HG03469 (cell line): Measurements from ENCODE around the gene TMEM165.

Source experiments
- ATAC-seq: cut with Tn5 transposase; IDR thresholded peaks from one replicate; pipeline ENCODE4 v1.9.1; 2021; ENCODE audit warnings: mild to moderate bottlenecking, moderate library complexity, moderate number of reproducible peaks; ENCODE audit not compliant: unreplicated experiment

The TMEM165 gene

GRCh38 chr4:55399581-55399980 lies 3.8 kb downstream of the TMEM165 start:
- ATAC-seq: no peak

- ATAC-seq: no peak
These were observed 9.3 kb downstream of the TMEM165 start for GRCh38 chr4:55405073-55405472.

GRCh38 chr4:55406545-55406944 lies 10.8 kb downstream of the TMEM165 start:
- ATAC-seq: no peak

DNA sequence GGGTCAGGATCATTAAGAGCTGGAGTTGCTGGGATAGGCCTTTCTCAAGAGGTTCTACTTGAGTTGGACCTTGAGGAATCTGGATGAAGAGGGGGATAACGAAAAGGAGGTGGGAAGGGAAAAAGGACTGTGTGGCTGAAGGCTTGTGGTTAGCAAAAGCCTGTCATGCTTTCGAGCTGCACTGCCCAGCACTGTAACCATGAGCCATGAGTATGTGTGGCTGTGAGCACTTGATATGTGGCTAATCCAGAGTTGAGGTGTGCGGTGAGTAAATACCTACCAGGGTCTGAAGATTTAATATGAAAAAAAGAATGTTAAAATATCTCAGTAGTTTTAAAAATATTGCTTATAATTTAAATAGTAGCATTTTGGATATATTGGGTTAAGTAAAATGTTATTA lies 11.4 kb downstream of the TMEM165 start:
- ATAC-seq: no peak

GRCh38 chr4:55407764-55408163 lies 12.0 kb downstream of the TMEM165 start:
- no peak for ATAC-seq

DNA sequence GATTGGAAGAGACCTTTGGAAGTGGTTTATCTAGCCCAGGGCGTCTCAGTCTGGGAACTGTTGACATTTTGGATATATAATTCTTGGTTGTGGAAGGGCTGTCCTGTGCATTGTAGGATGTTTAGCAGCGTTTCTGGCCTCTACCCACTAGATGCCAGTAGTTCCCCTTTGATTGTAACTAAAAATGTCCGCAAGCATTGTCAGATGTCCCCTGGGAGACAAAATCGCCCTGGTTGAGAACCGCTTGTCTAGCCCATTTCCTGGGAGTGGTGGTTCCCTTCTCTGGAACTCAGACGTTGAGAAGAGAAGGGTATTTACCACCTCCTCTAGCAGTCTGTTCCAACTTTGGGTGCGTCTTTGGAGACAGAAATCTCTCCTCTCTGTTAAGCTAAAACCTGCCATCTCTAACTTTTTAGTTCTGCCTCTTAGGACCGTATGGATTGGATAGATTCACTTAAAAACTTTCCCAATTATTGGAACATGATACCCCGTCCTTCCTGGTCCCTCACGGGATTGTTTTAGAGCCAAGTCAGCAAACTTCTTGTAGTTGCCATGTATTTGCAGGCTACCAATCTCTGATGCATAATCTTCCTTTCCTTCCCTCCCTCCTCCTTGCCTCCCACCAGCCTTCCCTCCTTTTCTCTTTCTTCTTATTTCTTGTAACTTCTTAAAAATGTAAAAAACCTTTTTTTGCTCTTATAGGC lies 13.9 kb downstream of the TMEM165 start:
- ATAC-seq: peak; percentile 53

- ATAC-seq: no peak
These were observed 14.7 kb downstream of the TMEM165 start for GRCh38 chr4:55410431-55410830.

- ATAC-seq: no peak
These were observed 15.9 kb downstream of the TMEM165 start for GRCh38 chr4:55411621-55412020.

DNA sequence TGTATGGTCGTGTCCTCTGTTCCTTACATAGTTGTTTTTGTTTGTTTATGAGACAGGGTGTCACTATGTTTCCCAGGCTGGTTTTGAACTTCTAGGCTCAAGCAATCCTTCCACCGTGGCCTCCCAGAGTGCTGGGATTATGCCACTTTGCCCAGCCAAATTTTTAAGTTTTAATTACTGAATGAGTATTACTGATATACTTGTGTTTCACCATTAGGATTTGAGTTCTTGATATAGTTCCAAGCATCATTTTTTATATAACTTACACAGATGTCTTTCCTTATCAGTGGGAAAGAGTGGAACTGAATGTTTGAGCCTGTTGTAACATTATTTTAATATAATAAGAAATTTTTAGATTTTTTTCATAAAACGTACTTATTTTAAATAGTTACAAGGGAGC lies 20.4 kb downstream of the TMEM165 start:
- no peak for ATAC-seq

DNA sequence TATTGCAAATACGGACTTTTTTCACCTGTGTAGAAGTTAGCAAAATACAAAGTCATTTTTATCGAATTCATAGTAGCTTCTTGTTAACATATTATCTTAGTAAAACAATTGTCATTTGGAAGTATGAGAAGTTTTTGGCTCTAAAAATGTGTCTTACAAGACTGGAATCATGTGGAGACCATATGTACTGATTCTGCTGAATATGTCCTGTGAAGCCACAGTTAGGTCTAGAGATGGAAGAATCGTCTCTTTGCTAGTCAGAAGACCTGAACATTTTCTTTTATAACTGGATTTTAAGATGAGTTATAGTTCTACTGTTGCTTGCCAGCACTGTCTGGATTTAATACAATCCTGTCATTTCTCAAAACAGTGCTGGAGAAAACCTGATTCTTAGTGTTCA lies 29.0 kb downstream of the TMEM165 start:
- ATAC-seq: no peak

GRCh38 chr4:55431710-55432336 lies 36.1 kb downstream of the TMEM165 start:
- ATAC-seq: no peak

DNA sequence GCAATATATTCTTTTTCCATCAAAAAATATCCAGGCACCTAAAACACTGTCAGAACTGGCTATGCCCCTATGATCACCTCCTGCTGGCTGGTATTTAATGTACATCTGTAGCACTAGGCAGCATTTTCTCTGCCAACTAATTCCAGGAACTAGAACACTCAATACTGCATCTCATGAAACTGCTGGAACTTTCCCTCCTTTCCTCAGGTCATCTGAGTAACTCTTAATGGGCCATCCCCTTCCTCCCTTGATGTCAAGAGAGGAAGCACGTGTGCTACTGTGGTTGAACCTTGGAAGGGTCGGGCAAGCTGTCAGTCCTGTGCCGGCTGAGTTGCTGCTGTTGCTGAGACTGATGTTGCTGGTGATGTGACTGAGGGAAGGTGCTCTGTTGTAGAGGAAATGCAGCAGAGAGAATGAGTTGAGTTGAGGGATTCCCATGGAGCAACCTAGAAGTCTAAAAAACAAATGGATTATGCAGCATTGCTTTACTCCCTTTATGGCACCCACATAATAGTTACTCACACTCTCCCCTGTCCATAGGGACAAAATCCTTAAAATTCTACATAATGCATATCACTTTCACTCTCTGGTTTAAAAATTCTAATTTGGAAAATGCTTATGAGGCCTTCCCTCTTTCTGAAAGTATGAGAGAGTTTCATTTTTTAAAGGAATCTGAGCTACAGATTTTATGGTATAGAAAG lies 39.5 kb downstream of the TMEM165 start:
- peak; percentile 44 for ATAC-seq

- ATAC-seq: no peak
These were observed 41.6 kb downstream of the TMEM165 start for GRCh38 chr4:55437356-55437796.

DNA sequence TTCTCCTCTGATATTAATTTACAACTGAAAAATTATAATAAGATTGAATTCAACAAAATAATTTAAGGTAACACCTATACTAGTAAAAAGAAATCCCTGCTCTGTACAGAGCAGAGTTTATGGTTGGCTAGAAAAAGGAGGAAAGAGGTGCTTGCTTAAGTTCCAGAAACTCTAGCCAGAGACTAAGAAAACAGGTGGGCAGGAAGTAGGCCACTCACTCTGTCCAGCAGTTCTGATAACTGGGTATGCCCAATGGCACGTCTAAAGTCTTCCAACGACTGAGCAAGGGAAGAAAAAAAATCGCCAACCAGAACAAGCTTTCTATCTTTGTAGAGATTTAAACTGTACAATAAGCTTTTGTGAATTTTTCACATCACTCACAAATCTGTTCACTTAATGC lies 42.1 kb downstream of the TMEM165 start:
- ATAC-seq: no peak

GRCh38 chr4:55438314-55438713 lies 42.6 kb downstream of the TMEM165 start:
- no peak for ATAC-seq

DNA sequence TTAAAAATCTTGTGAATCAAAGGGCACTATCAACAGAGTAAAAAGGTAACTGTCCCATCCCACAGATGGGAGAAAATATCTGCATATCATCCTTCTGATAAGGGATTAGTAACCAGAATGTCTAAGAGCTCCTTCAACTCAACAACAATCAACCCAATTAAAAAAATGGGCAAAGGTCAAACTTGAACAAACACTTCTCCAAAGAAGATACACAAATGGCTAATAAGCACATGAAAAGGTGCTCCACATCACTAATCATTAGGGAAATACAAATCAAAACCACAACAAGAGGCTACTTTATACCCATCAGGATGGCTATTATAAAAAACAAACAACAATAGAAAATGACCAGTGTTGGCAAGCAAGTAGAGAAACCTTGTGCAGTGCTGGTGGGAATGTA lies 43.3 kb downstream of the TMEM165 start:
- no peak for ATAC-seq

- ATAC-seq: no peak
These were observed 45.0 kb downstream of the TMEM165 start for GRCh38 chr4:55440786-55441185.

- no peak for ATAC-seq
These were observed 46.8 kb downstream of the TMEM165 start for GRCh38 chr4:55442541-55442940.

DNA sequence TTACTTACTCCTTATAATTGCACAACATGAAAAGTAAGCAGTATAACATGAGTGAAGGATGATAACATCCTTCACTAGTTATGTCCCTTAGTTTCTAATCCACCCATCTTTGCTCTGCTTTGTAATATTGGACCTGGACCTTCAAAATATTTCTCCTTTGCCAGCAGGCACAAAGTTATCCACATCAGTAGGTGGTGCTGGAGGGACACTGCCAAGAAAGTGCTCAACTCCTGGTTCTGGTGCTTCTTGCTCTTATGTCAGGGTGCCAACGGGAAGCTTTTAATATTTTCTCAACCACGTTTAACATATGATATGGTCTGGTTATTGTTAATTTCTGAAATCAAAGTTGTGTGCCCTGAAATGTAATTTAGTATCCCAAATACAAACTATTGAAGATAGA lies 49.1 kb downstream of the TMEM165 start:
- no peak for ATAC-seq

DNA sequence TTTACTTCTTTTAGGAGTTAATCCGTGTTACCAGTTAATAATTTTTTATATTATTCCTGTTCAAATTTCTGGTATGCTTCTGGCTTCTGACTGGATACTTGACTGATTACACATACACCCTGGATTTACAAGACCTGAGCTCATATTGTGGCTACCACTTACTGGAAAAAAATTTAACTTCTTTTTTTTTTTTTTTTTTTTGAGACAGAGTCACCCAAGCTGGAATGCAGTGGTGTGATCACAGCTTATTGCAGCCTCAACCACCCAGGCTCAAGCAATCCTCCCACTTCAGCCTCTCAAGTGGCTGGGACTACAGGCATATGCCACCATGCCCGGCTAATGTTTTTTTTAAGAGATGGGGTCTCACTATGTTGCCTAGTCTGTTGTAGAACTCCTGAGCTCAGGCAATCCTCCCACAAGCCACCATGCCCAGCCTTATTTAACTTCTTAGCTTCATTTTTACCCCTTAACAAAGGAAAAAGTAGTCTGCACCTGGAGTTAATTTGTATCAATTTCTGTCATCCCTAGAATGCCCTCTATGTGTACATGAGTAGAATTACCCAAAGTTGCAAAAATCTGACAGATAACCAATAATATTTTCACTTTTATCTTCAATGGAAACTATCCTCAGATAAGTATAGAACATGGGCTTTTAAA lies 50.3 kb downstream of the TMEM165 start:
- ATAC-seq: no peak

GRCh38 chr4:55446578-55446922 lies 50.8 kb downstream of the TMEM165 start:
- no peak for ATAC-seq
